ENCODE results near the gene CSNK1G3.
"Not testable (repeated sequence)": the region's sequence is repeated elsewhere in the genome, so short reads cannot be mapped to it uniquely, and the experiment has no call there.

DNA sequence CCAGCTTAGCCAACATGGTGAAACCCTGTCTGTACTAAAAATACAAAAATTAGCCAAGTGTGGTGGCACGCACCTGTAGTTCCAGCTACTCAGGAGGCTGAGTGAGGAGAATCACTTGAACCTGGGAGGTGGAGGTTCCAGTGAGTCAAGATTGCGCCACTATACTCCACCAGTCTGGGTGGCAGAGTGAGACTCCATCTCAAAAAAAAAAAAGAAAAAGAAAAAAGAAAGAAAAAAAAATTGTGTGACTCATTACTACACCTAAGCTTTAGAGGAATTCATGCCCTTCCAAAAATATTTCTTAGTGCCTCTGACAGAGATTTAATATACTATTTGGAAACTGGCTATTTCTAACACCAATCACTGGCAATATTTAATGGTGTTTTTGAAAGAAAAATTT, 16.8 kb upstream of the CSNK1G3 start:
- TF ChIP-seq, protein P1, sequence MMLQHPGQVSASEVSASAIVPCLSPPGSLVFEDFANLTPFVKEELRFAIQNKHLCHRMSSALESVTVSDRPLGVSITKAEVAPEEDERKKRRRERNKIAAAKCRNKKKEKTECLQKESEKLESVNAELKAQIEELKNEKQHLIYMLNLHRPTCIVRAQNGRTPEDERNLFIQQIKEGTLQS (IDR thresholded peaks at IDR 0.05): not testable (repeated sequence)
- not testable (repeated sequence) for TF ChIP-seq ZNF274 (IDR thresholded peaks at IDR 0.05; ENCODE audit: low read depth, low read length); SIN3A (IDR thresholded peaks at IDR 0.05; ENCODE audit: low read depth); POLR2AphosphoS5 (IDR thresholded peaks at IDR 0.05; ENCODE audit: low read depth, low read length); ELF1 (IDR thresholded peaks at IDR 0.05; ENCODE audit: borderline replicate concordance, low read depth); TCF7L2 (IDR thresholded peaks at IDR 0.05; ENCODE audit: borderline replicate concordance, extremely low read depth, insufficient read depth, insufficient read length); POLR2A (IDR thresholded peaks at IDR 0.05; ENCODE audit: borderline replicate concordance, extremely low read depth, insufficient read depth, insufficient read length)
- TF ChIP-seq, protein P2, sequence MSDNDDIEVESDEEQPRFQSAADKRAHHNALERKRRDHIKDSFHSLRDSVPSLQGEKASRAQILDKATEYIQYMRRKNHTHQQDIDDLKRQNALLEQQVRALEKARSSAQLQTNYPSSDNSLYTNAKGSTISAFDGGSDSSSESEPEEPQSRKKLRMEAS (IDR thresholded peaks at IDR 0.05): not testable (repeated sequence)
- TF ChIP-seq, protein P3, sequence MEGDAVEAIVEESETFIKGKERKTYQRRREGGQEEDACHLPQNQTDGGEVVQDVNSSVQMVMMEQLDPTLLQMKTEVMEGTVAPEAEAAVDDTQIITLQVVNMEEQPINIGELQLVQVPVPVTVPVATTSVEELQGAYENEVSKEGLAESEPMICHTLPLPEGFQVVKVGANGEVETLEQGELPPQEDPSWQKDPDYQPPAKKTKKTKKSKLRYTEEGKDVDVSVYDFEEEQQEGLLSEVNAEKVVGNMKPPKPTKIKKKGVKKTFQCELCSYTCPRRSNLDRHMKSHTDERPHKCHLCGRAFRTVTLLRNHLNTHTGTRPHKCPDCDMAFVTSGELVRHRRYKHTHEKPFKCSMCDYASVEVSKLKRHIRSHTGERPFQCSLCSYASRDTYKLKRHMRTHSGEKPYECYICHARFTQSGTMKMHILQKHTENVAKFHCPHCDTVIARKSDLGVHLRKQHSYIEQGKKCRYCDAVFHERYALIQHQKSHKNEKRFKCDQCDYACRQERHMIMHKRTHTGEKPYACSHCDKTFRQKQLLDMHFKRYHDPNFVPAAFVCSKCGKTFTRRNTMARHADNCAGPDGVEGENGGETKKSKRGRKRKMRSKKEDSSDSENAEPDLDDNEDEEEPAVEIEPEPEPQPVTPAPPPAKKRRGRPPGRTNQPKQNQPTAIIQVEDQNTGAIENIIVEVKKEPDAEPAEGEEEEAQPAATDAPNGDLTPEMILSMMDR (IDR thresholded peaks at IDR 0.05 in 2 of 3, conservative IDR thresholded peaks at IDR 0.05 in 1 of 3; ENCODE audit: borderline replicate concordance in 1 of 3, insufficient read depth in 1 of 3, low read depth in 2 of 3, low read length in 2 of 3): not testable (repeated sequence)
- TF ChIP-seq, protein P4, sequence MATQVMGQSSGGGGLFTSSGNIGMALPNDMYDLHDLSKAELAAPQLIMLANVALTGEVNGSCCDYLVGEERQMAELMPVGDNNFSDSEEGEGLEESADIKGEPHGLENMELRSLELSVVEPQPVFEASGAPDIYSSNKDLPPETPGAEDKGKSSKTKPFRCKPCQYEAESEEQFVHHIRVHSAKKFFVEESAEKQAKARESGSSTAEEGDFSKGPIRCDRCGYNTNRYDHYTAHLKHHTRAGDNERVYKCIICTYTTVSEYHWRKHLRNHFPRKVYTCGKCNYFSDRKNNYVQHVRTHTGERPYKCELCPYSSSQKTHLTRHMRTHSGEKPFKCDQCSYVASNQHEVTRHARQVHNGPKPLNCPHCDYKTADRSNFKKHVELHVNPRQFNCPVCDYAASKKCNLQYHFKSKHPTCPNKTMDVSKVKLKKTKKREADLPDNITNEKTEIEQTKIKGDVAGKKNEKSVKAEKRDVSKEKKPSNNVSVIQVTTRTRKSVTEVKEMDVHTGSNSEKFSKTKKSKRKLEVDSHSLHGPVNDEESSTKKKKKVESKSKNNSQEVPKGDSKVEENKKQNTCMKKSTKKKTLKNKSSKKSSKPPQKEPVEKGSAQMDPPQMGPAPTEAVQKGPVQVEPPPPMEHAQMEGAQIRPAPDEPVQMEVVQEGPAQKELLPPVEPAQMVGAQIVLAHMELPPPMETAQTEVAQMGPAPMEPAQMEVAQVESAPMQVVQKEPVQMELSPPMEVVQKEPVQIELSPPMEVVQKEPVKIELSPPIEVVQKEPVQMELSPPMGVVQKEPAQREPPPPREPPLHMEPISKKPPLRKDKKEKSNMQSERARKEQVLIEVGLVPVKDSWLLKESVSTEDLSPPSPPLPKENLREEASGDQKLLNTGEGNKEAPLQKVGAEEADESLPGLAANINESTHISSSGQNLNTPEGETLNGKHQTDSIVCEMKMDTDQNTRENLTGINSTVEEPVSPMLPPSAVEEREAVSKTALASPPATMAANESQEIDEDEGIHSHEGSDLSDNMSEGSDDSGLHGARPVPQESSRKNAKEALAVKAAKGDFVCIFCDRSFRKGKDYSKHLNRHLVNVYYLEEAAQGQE (IDR thresholded peaks at IDR 0.05; ENCODE audit: low read depth): not testable (repeated sequence)

All from HCT116 (cell line).